ENCODE measurements around the gene SSBP4. TPM values are rescaled to one million over a fixed set of nuclear protein-coding genes. Genes with fewer than 3 reads are reported as not detected.

The SSBP4 gene
- total and polyA plus RNA-seq, 12 donors: 9.1 to 160 (median 73.7) TPM

GRCh38 chr19:18428173-18428786 is 9.1 kb downstream of the SSBP4 start:
- Histone ChIP-seq H3K27me3 (no peaks in the 10 kb centered on the region), H3K4me1 (replicated peaks in 1 of 2) (peaks cover 24 to 48% of the 10 kb centered on the region in 2 donors), H3K27ac (peak overlapping the region in 2 of 5 donors; percentile 80 to 81), H3K36me3 (replicated peaks in 1 of 2) (no peaks in the 10 kb centered on the region), H3K4me3 (no peak overlapping the region), H3K9me3 (replicated peaks in 1 of 3) (no peaks in the 10 kb centered on the region)
- intact Hi-C loops (cut with DNase I): no loop called here
- WGBS, 4 donors: 57 to 83% (median 69%) methylated on average over 3 to 17 of the region's 17 CpGs
- no peak for TF ChIP-seq POLR2A (IDR thresholded peaks at IDR 0.05)
- no peak for TF ChIP-seq CTCF (IDR thresholded peaks at IDR 0.05)
- peak in 4 of 7 donors; percentile 7 to 42 (median 28) for DNase-seq

- peak; percentile 80 to 94 (median 85) for DNase-seq
- WGBS, 4 donors: 3 to 7% (median 4%) methylated on average over 6 to 76 of the region's 77 CpGs; no CpG with 5 or more reads in 1 of the 4 donors
- Histone ChIP-seq H3K4me3 (peak overlapping the region in 2 of 4 donors; percentile 16 to 25), H3K9me3 (replicated peaks in 1 of 3) (no peaks in the 10 kb centered on the region), H3K27ac (peak overlapping the region in 4 of 5 donors; percentile 40 to 81 (median 67)), H3K4me1 (replicated peaks in 1 of 2) (peaks cover 24 to 49% of the 10 kb centered on the region in 2 donors), H3K36me3 (replicated peaks in 1 of 2) (no peaks in the 10 kb centered on the region), H3K27me3 (no peaks in the 10 kb centered on the region)
- intact Hi-C loops (cut with DNase I): no loop called here
- peak in 1 of 2 donors; percentile 44 for TF ChIP-seq POLR2A (IDR thresholded peaks at IDR 0.05)
- no peak for TF ChIP-seq CTCF (IDR thresholded peaks at IDR 0.05)
Measured at GRCh38 chr19:18428787-18429674, 9.8 kb downstream of the SSBP4 start.

- WGBS, 4 donors: 44 to 84% (median 48%) methylated on average over 4 to 13 of the region's 13 CpGs
- intact Hi-C loops (cut with DNase I): no loop called here
- H3K4me3 ChIP-seq: peak overlapping the region in 1 of 4 donors; percentile 25
- H3K36me3 ChIP-seq (replicated peaks in 1 of 2): no peaks in the 10 kb centered on the region
- H3K4me1 ChIP-seq (replicated peaks in 1 of 2): peaks cover 24 to 49% of the 10 kb centered on the region in 2 donors
- H3K27ac ChIP-seq: peak overlapping the region in 4 of 5 donors; percentile 40 to 81 (median 67)
- no peaks in the 10 kb centered on the region for H3K9me3 ChIP-seq (replicated peaks in 1 of 3)
- no peaks in the 10 kb centered on the region for H3K27me3 ChIP-seq
- peak in 4 of 7 donors; percentile 33 to 60 (median 39) for DNase-seq
- TF ChIP-seq CTCF (IDR thresholded peaks at IDR 0.05): no peak
- TF ChIP-seq POLR2A (IDR thresholded peaks at IDR 0.05): no peak
Measured at GRCh38 chr19:18429717-18430416, 10.7 kb downstream of the SSBP4 start.
